Lower leg skin (tissue), 3 donors: ENCODE data around the gene TK2.

Experiments
- CTCF ChIP-seq, 3 donors: fragments of 450-650 bp; IDR thresholded peaks; one replicate each; pipeline ENCODE4 v1.5.1; 2016; ENCODE audit warnings: antibody characterized with exemption in 3 of 3, mild to moderate bottlenecking in 3 of 3, moderate library complexity in 2 of 3
- POLR2A ChIP-seq, 2 donors: fragments of 450-650 bp; IDR thresholded peaks; one replicate each; pipeline ENCODE4 v1.6.1; 2016 to 2017; ENCODE audit warnings: antibody characterized with exemption in 2 of 2, mild to moderate bottlenecking in 1 of 2, moderate library complexity in 1 of 2

DNA sequence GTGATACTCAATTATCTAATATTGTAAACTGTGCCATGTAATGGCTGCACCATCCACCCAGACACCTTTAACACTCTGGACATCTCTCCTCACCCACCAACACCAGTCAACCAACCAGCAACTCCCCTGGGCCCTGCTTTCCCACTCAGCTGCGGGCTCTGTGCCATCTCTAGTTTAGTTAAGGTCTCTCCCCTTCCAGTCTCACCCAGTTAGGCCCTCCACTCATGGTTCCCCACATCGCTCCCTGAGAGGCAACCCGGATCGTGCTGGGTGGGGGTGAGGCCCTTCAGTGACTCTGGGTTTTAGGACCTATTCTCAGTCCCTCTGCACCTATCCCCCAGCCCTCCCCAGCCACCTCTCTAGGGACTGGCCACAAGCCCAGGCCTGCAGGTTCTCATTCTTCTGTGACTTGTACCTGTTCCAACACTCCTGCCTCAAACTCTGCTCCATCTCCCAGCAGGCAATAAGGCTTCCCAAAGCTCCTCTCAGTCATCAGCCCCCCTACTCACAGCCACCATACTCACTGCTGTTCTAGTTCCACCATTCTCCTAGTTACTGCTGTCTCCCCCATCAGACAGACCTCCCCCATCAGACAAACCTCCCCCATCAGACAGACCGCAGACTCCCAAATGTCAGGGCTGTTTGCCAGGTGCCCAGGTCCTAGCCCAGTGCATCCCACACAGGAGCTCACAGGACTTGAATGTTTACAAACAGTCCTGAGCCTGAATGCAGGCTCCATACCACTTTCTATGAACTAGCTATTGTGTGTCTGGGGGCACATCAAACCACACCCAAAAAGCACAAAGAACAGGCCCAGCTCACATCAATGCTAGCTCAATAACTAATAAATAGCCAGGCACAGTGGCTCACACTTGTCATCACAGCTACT is 2.6 kb downstream of the TK2 start:
- no peak for TF ChIP-seq POLR2A (IDR thresholded peaks at IDR 0.05)
- TF ChIP-seq CTCF (IDR thresholded peaks at IDR 0.05), result no peak
